Mesothelial cell of epicardium (in vitro differentiated cells): Measurements from ENCODE around the gene OTOS. TPM values are rescaled to one million over a fixed set of nuclear protein-coding genes. Genes with fewer than 3 reads are reported as not detected.

Source experiments
- DNase-seq, 2 experiments: peaks; one replicate each; pipeline ENCODE4 v3.0.0; 2021; ENCODE audit warnings: low spot score in 2 of 2; ENCODE audit not compliant: unreplicated experiment in 2 of 2
- H3K27ac Mint-ChIP-seq: 2 replicates; pipeline ENCODE4 v1.8.0; 2021; ENCODE audit warnings: mixed read lengths
- H3K27me3 Mint-ChIP-seq: 2 replicates; pipeline ENCODE4 v1.8.0; 2021; ENCODE audit warnings: low read depth, mixed read lengths
- H3K36me3 Mint-ChIP-seq: 2 replicates; pipeline ENCODE4 v1.8.0; 2021; ENCODE audit warnings: mixed read lengths
- H3K4me1 Mint-ChIP-seq: 2 replicates; pipeline ENCODE4 v1.8.0; 2021; ENCODE audit warnings: mixed read lengths
- H3K4me3 Mint-ChIP-seq: 2 replicates; pipeline ENCODE4 v1.8.0; 2021; ENCODE audit warnings: mild to moderate bottlenecking, moderate library complexity, mixed read lengths
- H3K9me3 Mint-ChIP-seq: 2 replicates; pipeline ENCODE4 v1.8.0; 2021; ENCODE audit warnings: mixed read lengths
- CTCF ChIP-seq: fragments of 200-600 bp; sonication (generic); IDR thresholded peaks from one replicate; pipeline ENCODE4 v1.5.0; 2021; ENCODE audit warnings: antibody characterized with exemption; ENCODE audit not compliant: unreplicated experiment
- total RNA-seq: library from RNA; stranded (reverse); gene quantifications from 3 replicates; pipeline ENCODE4 v1.2.1, GENCODE V29; 2021

The OTOS gene
- total RNA-seq, 1 donor from 2014 or later, result not detected

- peaks cover 2% of the 10 kb centered on the region for H3K4me1 Mint-ChIP-seq
- peaks cover 6% of the 10 kb centered on the region for H3K9me3 Mint-ChIP-seq
- H3K27me3 Mint-ChIP-seq, result peaks cover 34% of the 10 kb centered on the region
- no peak for DNase-seq
- no peaks in the 10 kb centered on the region for H3K36me3 Mint-ChIP-seq
- no peak for TF ChIP-seq CTCF
- H3K27ac Mint-ChIP-seq, result no peak overlapping the region
- no peak overlapping the region for H3K4me3 Mint-ChIP-seq
Observed at GRCh38 chr2:240147911-240148587, 7.6 kb upstream of the OTOS start.

- H3K27ac Mint-ChIP-seq, result no peak overlapping the region
- no peak for DNase-seq
- no peaks in the 10 kb centered on the region for H3K9me3 Mint-ChIP-seq
- TF ChIP-seq CTCF, result no peak
- no peak overlapping the region for H3K4me3 Mint-ChIP-seq
- H3K36me3 Mint-ChIP-seq, result no peaks in the 10 kb centered on the region
- peaks cover 27% of the 10 kb centered on the region for H3K27me3 Mint-ChIP-seq
- peaks cover 2% of the 10 kb centered on the region for H3K4me1 Mint-ChIP-seq
Observed at GRCh38 chr2:240147382-240147781, 6.9 kb upstream of the OTOS start.

GRCh38 chr2:240146627-240147278 lies 6.3 kb upstream of the OTOS start:
- Mint-ChIP-seq H3K4me1 (peaks cover 2% of the 10 kb centered on the region), H3K27me3 (peaks cover 27% of the 10 kb centered on the region), H3K4me3 (no peak overlapping the region), H3K9me3 (no peaks in the 10 kb centered on the region), H3K36me3 (no peaks in the 10 kb centered on the region), H3K27ac (no peak overlapping the region)
- DNase-seq, result no peak
- TF ChIP-seq CTCF, result no peak

- H3K27me3 Mint-ChIP-seq, result peaks cover 27% of the 10 kb centered on the region
- H3K4me3 Mint-ChIP-seq, result no peak overlapping the region
- H3K9me3 Mint-ChIP-seq, result no peaks in the 10 kb centered on the region
- no peak for TF ChIP-seq CTCF
- DNase-seq, result no peak
- H3K36me3 Mint-ChIP-seq, result no peaks in the 10 kb centered on the region
- peaks cover 2% of the 10 kb centered on the region for H3K4me1 Mint-ChIP-seq
- no peak overlapping the region for H3K27ac Mint-ChIP-seq
Observed at GRCh38 chr2:240146141-240146561, 5.7 kb upstream of the OTOS start.

GRCh38 chr2:240145461-240145860 lies 5.0 kb upstream of the OTOS start:
- H3K36me3 Mint-ChIP-seq, result no peaks in the 10 kb centered on the region
- no peaks in the 10 kb centered on the region for H3K9me3 Mint-ChIP-seq
- H3K27me3 Mint-ChIP-seq, result peaks cover 32% of the 10 kb centered on the region
- no peak for DNase-seq
- H3K4me1 Mint-ChIP-seq, result peaks cover 2% of the 10 kb centered on the region
- no peak overlapping the region for H3K27ac Mint-ChIP-seq
- TF ChIP-seq CTCF, result no peak
- no peak overlapping the region for H3K4me3 Mint-ChIP-seq
